GM18868 (cell line): ENCODE measurements around the gene NPAT.
A peak's percentile ranks its signal among the peaks of the same experiment; 100 is the strongest.

ENCODE experiments used
- ATAC-seq: cut with Tn5 transposase; IDR thresholded peaks from one replicate; pipeline ENCODE4 v1.9.1; 2021; ENCODE audit warnings: mild to moderate bottlenecking, moderate library complexity; ENCODE audit not compliant: unreplicated experiment

NPAT gene

DNA sequence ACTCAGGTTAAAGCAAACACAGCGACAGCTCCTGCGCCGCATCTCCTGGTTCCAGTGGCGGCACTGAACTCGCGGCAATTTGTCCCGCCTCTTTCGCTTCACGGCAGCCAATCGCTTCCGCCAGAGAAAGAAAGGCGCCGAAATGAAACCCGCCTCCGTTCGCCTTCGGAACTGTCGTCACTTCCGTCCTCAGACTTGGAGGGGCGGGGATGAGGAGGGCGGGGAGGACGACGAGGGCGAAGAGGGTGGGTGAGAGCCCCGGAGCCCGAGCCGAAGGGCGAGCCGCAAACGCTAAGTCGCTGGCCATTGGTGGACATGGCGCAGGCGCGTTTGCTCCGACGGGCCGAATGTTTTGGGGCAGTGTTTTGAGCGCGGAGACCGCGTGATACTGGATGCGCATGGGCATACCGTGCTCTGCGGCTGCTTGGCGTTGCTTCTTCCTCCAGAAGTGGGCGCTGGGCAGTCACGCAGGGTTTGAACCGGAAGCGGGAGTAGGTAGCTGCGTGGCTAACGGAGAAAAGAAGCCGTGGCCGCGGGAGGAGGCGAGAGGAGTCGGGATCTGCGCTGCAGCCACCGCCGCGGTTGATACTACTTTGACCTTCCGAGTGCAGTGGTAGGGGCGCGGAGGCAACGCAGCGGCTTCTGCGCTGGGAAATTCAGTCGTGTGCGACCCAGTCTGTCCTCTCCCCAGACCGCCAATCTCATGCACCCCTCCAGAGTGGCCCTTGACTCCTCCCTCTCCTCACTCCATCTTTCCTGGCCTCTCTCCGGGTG is at the start of gene NPAT, which contains the start of gene ATM:
NPAT (minus strand) TSS at position 65 of the 774 bp plus-strand sequence. CDS start 102 bp downstream, outside the sequence.
ATM (plus strand) TSS at position 494 of the 774 bp plus-strand sequence. CDS start 4,558 bp downstream, outside the sequence.
- ATAC-seq: peak; percentile 74

DNA sequence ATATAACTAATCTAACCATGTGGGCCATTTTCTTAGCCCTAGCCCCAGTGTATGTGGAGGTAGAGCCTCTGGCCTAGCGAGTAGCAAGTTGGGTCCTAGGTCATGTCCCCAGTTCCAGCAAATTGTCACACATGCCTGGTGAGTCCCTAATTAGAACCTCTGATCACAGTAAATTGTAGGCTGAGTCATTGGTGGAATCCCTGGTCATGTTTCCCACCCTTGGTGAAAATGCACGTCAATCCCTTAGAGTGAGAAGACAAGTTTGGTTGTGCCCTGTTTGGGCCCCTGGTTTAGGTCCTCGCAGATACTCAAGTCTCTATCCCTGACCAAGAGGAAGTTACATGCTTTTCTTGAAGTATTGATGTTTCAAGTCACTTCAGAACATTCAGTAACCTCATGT is 47.1 kb upstream of the NPAT start:
- ATAC-seq: no peak

- no peak for ATAC-seq
These were observed 30.7 kb upstream of the NPAT start for GRCh38 chr11:108253176-108253575.

- no peak for ATAC-seq
These were observed 24.4 kb upstream of the NPAT start for GRCh38 chr11:108246885-108247284.

DNA sequence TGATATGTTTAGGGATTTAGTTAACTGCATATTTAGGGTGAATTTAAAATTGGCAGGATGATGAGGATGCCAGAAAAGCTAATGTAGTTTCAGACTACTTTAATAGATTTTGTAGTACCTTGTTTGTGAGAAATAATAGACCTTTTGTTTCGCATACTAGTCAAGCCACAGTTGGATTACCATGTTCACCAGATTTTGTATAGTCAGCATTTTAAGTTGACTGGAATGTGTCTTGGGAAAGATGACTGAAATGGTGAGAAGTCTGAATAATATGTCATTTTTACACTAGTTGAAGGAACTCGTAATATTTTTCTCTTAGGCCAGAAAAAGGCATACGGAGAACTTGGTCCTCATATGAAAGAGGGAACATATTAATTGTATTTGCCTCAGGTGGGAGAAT is 23.9 kb upstream of the NPAT start:
- no peak for ATAC-seq

GRCh38 chr11:108242422-108242821 is 20.0 kb upstream of the NPAT start:
- ATAC-seq: no peak

DNA sequence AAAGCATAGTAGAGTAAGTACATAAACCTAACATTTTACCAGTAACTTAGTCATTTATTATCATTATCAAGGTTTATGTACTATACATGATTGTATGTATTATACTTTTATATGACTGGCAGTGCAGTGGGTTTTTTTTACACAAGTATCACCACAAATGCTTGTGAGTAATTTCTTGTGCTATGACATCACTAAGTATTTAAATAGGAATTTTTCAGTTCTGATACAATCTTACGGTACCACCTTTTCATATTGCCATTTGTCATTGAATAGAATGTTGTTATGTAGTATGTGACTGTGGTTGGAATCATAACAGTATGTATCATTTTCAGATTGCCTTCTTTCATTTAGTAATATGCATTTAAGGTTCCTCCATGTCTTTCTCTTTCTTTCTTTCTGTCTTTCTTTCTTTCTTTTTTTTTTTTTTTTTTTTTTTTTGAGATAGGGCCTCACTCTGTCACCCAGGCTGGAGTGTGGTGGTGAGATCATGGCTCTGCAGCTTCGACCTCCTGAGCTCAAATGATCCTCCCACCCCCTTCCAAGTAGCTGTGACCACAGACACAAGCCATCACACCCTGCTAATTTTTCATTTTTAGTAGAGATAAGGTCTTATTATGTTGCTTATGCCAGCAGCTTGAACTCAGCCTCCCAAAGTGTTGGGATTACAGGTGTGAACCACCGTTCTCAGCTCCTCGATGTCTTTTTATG is 19.0 kb upstream of the NPAT start:
- ATAC-seq: no peak

DNA sequence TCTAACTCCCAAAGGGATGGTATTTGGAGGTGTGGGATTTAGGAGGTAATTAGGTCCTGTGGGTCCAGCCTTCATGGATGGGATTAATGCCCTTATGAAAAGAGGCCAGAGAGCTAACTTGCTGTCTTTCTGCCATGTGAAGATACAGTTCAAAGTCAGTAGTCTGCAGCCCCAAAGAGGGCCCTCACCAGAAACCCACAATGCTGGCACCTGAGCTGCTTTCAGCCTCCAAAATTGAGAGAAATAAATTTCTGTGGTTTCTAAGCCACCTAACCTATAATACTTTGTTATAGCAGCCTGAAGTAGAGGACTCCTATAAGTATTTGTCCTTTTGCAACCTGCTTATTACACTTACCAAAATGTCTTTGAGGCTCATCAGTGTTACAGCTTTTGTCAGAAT is 16.6 kb upstream of the NPAT start:
- ATAC-seq: no peak

DNA sequence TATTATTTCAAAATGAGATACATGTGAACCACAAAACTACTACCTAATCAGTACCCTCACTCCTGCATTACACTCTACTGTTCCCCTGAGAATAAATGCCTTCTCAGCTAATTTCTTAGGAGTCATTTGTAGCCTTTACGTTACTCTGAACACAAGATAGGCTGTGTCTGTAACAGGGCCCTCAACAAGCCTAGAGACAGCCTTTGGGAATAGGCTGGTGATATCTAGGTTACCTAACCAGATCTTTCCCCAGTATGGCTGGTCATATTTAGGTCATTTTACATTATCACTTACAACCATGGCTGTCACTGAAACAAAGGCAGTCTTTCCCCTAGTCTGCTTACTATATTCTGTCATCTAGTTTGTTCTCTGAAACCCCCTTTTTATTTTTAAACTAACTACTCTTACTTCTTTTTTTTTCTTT is 14.6 kb upstream of the NPAT start:
- peak; percentile 53 for ATAC-seq

- ATAC-seq: no peak
These were observed 13.2 kb upstream of the NPAT start for GRCh38 chr11:108235633-108236032.

GRCh38 chr11:108235192-108235591 is 12.8 kb upstream of the NPAT start:
- ATAC-seq: no peak

- no peak for ATAC-seq
These were observed 11.0 kb upstream of the NPAT start for GRCh38 chr11:108233277-108233945.

- no peak for ATAC-seq
These were observed 5.8 kb upstream of the NPAT start for GRCh38 chr11:108228251-108228650.

GRCh38 chr11:108226036-108226435 is 3.6 kb upstream of the NPAT start:
- ATAC-seq: no peak

GRCh38 chr11:108224911-108225786 is 2.7 kb upstream of the NPAT start:
- ATAC-seq: peak; percentile 12

- ATAC-seq: no peak
These were observed 1.9 kb upstream of the NPAT start for GRCh38 chr11:108224366-108224765.

- peak; percentile 30 for ATAC-seq
These were observed 1.1 kb upstream of the NPAT start for GRCh38 chr11:108223348-108224149.

DNA sequence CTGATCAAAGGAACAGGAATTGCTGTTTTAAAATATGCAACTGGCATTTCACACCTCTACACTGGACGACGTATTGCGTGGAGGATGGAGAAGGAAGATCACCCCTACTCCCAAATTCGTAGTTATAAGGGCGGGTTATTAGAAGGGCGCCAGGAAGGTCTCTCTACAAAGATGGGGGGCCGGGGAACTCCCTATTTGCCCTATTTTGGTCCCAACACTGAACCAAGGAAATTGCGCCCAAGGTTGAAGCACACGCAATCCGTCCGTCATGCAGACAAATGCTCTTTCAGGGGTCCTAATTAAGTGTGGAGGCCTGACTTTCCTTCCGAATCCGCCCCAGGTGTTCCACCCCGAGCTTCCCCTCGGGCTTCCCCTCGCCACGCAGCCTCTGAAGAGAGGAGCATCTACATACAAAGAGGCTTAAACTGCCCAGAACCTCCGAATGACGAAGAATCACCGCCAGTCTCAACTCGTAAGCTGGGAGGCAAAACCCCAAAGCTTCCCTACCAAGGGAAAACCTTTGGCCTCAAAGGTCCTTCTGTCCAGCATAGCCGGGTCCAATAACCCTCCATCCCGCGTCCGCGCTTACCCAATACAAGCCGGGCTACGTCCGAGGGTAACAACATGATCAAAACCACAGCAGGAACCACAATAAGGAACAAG is 396 bp downstream of the NPAT start:
- ATAC-seq: no peak

GRCh38 chr11:108221371-108221770 is 1.1 kb downstream of the NPAT start:
- ATAC-seq: no peak
